ENCODE data around the gene UBE2F.

Gene UBE2F

GRCh38 chr2:238023608-238024007 is 56.8 kb downstream of the UBE2F start:
- no peak overlapping the region for H3K27ac ChIP-seq (replicated peaks)
- TF ChIP-seq REST (IDR thresholded peaks at IDR 0.05; ENCODE audit: insufficient replicate concordance, low read depth) (no peak), GABPA (IDR thresholded peaks at IDR 0.05; ENCODE audit: low read depth) (no peak), SPI1 (IDR thresholded peaks at IDR 0.05; ENCODE audit: borderline replicate concordance, low read depth) (no peak), POLR2AphosphoS5 (IDR thresholded peaks at IDR 0.05; ENCODE audit: low read depth) (no peak)
- TF ChIP-seq, protein P1, sequence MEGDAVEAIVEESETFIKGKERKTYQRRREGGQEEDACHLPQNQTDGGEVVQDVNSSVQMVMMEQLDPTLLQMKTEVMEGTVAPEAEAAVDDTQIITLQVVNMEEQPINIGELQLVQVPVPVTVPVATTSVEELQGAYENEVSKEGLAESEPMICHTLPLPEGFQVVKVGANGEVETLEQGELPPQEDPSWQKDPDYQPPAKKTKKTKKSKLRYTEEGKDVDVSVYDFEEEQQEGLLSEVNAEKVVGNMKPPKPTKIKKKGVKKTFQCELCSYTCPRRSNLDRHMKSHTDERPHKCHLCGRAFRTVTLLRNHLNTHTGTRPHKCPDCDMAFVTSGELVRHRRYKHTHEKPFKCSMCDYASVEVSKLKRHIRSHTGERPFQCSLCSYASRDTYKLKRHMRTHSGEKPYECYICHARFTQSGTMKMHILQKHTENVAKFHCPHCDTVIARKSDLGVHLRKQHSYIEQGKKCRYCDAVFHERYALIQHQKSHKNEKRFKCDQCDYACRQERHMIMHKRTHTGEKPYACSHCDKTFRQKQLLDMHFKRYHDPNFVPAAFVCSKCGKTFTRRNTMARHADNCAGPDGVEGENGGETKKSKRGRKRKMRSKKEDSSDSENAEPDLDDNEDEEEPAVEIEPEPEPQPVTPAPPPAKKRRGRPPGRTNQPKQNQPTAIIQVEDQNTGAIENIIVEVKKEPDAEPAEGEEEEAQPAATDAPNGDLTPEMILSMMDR (IDR thresholded peaks at IDR 0.05; ENCODE audit: insufficient read depth, low read length): no peak

GRCh38 chr2:238024986-238025385 is 58.2 kb downstream of the UBE2F start:
- TF ChIP-seq GABPA (IDR thresholded peaks at IDR 0.05; ENCODE audit: low read depth): no peak
- TF ChIP-seq SPI1 (IDR thresholded peaks at IDR 0.05; ENCODE audit: borderline replicate concordance, low read depth): no peak
- TF ChIP-seq REST (IDR thresholded peaks at IDR 0.05; ENCODE audit: insufficient replicate concordance, low read depth): no peak
- TF ChIP-seq POLR2AphosphoS5 (IDR thresholded peaks at IDR 0.05; ENCODE audit: low read depth): no peak
- TF ChIP-seq, protein P1 (IDR thresholded peaks at IDR 0.05; ENCODE audit: insufficient read depth, low read length): no peak
- no peak for DNase-seq (ENCODE audit: low read depth in 1 of 2, low spot score in 1 of 2)
- Histone ChIP-seq H3K27me3 (ENCODE audit: insufficient read depth, poor library complexity, severe bottlenecking) (no peaks in the 10 kb centered on the region), H3K4me3 (replicated peaks; ENCODE audit: insufficient read depth, low read length) (no peak overlapping the region), H3K27ac (replicated peaks) (no peak overlapping the region)

More at GRCh38 chr2:238023608-238024007, 56.8 kb downstream of the UBE2F start:
- Histone ChIP-seq H3K4me3 (replicated peaks; ENCODE audit: insufficient read depth, low read length) (no peak overlapping the region), H3K27me3 (ENCODE audit: insufficient read depth, poor library complexity, severe bottlenecking) (no peaks in the 10 kb centered on the region)
- DNase-seq (ENCODE audit: low read depth in 1 of 2, low spot score in 1 of 2): no peak

DNA sequence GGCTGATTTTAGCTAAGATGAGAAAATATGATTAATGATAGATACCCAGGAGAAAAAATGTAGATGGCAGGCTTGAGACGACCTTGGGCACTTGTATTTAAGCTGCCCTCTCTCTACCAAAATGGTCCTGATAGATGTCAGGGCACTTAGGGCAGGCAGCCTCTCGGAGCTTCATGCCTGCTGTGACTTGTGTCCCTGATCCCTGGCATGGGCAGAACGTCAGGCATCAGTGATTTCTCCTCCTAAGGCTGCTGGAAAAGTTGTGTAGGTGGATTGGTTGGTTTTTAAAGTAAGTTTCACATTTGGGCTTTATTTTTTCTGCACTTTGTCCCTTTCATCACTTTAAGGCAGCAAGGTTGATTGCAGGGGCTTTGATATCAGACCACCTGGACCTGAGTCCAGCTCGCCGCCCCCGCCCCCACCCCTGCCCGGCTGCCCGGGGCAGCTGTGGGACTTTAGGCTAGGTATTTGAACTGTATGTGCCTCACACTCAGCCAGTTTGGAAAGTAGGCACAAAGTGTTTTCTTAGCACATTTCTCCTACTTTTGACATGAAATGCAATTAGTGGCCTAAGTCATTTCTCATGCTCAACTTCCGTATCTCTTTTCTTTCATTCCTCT is 59.0 kb downstream of the UBE2F start:
- TF ChIP-seq POLR2AphosphoS5 (IDR thresholded peaks at IDR 0.05; ENCODE audit: low read depth) (no peak), SPI1 (IDR thresholded peaks at IDR 0.05; ENCODE audit: borderline replicate concordance, low read depth) (no peak), REST (IDR thresholded peaks at IDR 0.05; ENCODE audit: insufficient replicate concordance, low read depth) (no peak), GABPA (IDR thresholded peaks at IDR 0.05; ENCODE audit: low read depth) (no peak)
- TF ChIP-seq, protein P1 (IDR thresholded peaks at IDR 0.05; ENCODE audit: insufficient read depth, low read length): no peak
- Histone ChIP-seq H3K27ac (replicated peaks) (no peak overlapping the region), H3K27me3 (ENCODE audit: insufficient read depth, poor library complexity, severe bottlenecking) (no peaks in the 10 kb centered on the region), H3K4me3 (replicated peaks; ENCODE audit: insufficient read depth, low read length) (no peak overlapping the region)
- DNase-seq (ENCODE audit: low read depth in 1 of 2, low spot score in 1 of 2): no peak

Data from HL-60 (cell line).